ENCODE data around the gene MOV10.

The MOV10 gene

DNA sequence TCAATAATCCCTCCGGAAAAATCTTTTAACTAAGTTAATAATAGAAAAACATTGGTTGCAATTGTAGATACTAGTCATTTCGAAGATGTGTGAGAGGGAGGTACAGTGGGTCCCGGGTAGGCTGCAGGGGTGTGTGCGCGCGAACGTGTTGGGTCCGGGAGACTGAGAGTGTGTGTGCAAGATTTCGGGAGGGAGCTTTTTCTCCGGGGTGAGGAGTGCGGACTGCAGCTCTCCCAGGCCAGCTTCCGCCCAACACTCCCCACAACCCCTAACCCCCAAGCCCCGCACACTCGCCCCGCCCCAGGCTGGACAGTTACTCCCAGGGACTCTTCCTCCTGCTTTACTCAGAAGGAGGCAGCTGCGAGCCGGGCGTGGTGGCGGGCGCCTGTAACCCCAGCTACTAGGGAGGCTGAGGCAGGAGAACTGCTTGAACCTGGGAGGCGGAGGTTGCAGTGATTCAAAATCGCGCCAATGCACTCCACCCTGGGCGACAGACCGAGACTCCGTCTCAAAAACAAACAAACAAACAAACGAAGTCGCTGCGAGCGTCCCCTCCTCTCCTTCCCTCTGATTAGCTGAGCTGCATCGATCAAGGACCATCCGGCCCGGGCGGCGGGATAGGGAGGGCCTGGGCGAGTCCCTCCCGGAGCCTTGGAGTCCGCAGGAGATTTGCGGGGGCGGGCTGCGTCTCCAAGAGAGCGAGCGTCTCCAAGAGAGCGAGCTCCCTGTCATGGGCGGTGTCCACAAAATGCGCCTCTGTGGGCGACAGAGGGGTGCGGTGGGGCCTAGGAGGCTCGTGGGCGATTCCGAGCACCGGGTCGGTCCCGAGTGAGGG, 68.9 kb downstream of the MOV10 start:
- DNase-seq = no peak

DNA sequence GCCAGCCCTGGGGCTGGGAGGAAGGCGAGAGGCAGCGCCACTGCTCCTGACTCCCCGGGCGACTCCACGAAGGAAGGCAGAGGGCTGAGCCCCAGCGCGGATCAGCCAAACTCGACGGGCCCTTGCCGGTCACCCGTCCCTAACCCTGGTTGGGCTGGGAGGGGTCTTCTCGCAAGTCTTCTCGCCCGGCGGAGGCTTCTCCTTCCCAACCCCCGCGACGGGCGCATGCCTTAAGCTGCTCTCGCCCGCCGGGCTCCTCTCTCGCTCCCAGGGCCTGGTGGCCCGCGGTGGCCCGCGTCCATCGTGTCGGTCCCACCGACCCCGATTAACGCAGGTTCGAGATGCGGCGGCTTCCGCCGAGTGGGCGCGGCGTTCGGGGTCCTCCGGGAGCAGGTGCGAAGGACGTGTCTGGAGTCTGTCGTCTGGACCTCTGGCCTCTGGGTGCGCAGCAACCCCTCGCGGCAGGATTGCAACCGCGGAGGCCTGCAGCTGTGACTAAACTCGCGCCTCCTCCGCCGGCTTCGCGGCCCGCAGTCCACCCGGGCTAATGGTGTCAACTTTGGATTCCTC, 69.6 kb downstream of the MOV10 start:
- DNase-seq = peak; percentile 70

DNA sequence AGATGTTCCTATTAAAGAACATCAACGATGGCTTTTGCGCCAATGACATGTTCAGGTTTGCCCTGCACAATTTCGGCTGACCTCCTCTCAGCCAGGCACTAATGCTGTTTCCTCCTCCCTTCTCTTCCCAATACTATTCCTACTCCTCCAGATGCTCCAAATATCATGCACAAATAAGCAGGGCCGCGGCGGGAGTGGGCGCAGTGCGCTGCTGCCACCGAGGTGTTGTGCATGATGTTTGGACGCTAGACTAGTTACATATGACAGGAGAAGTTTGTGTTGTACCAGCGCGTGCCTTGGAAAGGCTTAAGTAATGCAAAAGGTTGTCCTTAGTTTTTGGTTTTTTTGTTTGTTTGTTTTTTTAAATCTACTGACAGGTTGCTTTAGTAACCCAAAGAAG, 73.9 kb downstream of the MOV10 start:
- no peak for DNase-seq
